Activated T-helper 1 cell treated with anti-CD3 and anti-CD28 coated beads, Interleukin-12 subunit alpha, Interleukin-12 subunit beta, Interleukin-2, Interleukin-4 antibody, amounts not matched to agents 30 ng/mL and 10 ng/mL and 1 ng/mL, durations not matched to agents 14 hours and 24 hours and 36 hours (primary cell): Measurements from ENCODE around the gene ACYP1. TPM values are rescaled to one million over a fixed set of nuclear protein-coding genes. Genes with fewer than 3 reads are reported as not detected.
A peak's percentile ranks its signal among the peaks of the same experiment; 100 is the strongest.

Source experiments
- DNase-seq: peaks from one replicate; pipeline ENCODE4 v3.0.0; 2021; ENCODE audit warnings: low spot score
- H3K27ac Mint-ChIP-seq: one replicate; pipeline ENCODE4 v1.8.0; 2021; ENCODE audit warnings: mild to moderate bottlenecking, mixed read lengths
- H3K27me3 Mint-ChIP-seq: one replicate; pipeline ENCODE4 v1.8.0; 2022; ENCODE audit warnings: mild to moderate bottlenecking, moderate library complexity, mixed read lengths; ENCODE audit not compliant: insufficient read depth
- H3K36me3 Mint-ChIP-seq: one replicate; pipeline ENCODE4 v1.8.0; 2021; ENCODE audit warnings: low read depth, mixed read lengths
- H3K4me1 Mint-ChIP-seq: one replicate; pipeline ENCODE4 v1.8.0; 2021; ENCODE audit warnings: low read depth, mixed read lengths
- H3K4me3 Mint-ChIP-seq: one replicate; pipeline ENCODE4 v1.8.0; 2021; ENCODE audit warnings: mild to moderate bottlenecking, moderate library complexity, mixed read lengths
- H3K9me3 Mint-ChIP-seq: one replicate; pipeline ENCODE4 v1.8.0; 2021; ENCODE audit warnings: mixed read lengths
- intact Hi-C: fragments of 100-400 bp; cut with micrococcal nuclease; formaldehyde crosslinking; loops from one replicate; pipeline ENCODE4 v1.15.1; 2024
- total RNA-seq: library from RNA; stranded (reverse); gene quantifications from 2 replicates; pipeline ENCODE4 v1.2.3, GENCODE V29; 2022

The ACYP1 gene
- total RNA-seq, 1 donor from 2014 or later: 37.9 TPM

DNA sequence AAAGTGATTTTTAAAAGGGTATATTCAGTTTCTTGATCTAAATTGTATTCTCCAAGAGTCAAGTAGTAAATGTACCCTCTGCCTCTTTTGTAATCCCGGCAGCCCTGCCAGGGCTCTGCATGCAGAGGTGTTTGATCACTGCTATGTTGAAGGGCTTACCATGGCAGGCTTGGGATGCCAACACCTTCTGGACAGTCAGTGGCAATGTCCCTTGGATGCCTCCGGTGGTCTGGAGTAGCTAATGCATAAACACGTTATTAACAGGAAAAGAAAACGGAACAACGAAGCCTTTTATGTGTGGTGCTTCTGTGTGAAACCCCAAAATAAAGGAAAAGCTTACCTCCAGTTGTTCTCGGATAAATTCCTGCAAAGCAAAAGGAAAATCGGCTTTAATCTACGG is 41.2 kb downstream of the ACYP1 start:
- intact Hi-C loops: no loop called here
- Mint-ChIP-seq H3K4me1 (no peaks in the 10 kb centered on the region), H3K4me3 (no peak overlapping the region), H3K27me3 (no peaks in the 10 kb centered on the region), H3K27ac (no peak overlapping the region), H3K9me3 (no peaks in the 10 kb centered on the region), H3K36me3 (peaks cover 21% of the 10 kb centered on the region)
- DNase-seq: no peak

DNA sequence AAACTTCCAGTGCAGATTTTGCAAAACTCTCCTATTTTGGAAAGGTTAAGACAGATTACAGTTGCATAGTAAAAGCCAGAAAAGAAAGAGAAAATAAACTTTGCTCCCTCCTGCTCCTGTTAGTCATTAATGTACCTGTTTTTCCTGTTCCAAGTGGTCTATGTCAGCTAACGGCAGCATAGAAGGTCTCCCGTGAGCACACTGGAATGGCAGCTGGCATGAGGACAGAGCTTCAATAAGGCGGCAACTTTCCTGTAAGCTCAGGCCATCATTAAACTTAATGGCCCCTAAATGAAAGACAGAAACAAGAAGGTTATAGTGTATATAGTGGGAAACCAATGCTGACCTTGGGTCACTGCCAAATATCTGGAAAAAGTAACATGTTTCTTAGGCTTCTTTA is 45.1 kb downstream of the ACYP1 start:
- H3K36me3 Mint-ChIP-seq: peaks cover 37% of the 10 kb centered on the region
- no peaks in the 10 kb centered on the region for H3K27me3 Mint-ChIP-seq
- H3K27ac Mint-ChIP-seq: no peak overlapping the region
- no peak for DNase-seq
- H3K4me1 Mint-ChIP-seq: no peaks in the 10 kb centered on the region
- no peak overlapping the region for H3K4me3 Mint-ChIP-seq
- H3K9me3 Mint-ChIP-seq: no peaks in the 10 kb centered on the region
- intact Hi-C loops: no loop called here

DNA sequence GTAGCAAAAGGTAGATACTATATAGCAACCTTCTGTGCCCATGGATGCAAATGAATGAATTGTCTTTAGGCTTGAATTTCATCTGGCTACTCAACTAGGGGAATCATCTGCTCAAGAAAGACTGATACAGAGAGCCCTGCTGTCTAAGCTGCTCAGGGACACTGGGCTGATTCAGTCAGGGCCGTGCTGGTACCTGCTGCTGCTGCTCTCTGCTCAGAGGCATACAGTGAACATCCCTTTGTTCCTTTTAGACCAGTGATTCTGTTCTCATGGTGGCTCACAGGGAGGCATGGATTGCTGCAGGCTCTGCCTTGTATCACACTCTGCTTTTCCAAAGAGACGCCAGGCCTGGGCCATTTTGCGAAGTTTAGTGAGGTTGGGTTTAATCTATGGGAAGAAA is 47.0 kb downstream of the ACYP1 start:
- peaks cover 39% of the 10 kb centered on the region for H3K36me3 Mint-ChIP-seq
- H3K9me3 Mint-ChIP-seq: no peaks in the 10 kb centered on the region
- intact Hi-C loops: no loop called here
- DNase-seq: no peak
- peak overlapping the region; percentile 43 for H3K27ac Mint-ChIP-seq
- no peak overlapping the region for H3K4me3 Mint-ChIP-seq
- peaks cover 3% of the 10 kb centered on the region for H3K4me1 Mint-ChIP-seq
- H3K27me3 Mint-ChIP-seq: no peaks in the 10 kb centered on the region

DNA sequence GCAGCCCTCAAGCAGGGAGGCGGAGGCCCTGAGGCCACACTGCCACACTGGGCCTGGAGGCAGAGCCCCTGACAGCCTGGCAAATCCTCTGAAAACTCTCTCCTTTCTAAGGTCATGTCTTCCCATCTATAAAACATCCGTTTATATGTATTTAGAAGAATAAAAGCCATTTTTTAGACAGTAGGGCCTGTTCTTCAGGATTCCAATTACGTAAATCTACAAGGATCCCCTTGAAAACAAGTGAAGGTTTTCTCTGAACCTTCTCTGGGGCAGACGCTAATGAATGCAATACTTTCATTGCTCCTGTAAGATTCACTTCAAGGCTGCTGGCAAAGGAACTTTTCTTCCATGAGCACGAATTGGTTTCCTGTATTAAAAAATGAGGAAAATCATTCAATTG is 48.3 kb downstream of the ACYP1 start:
- intact Hi-C loops: no loop called here
- no peak for DNase-seq
- Mint-ChIP-seq H3K27me3 (no peaks in the 10 kb centered on the region), H3K4me1 (peaks cover 12% of the 10 kb centered on the region), H3K4me3 (no peak overlapping the region), H3K9me3 (no peaks in the 10 kb centered on the region), H3K27ac (no peak overlapping the region), H3K36me3 (peaks cover 40% of the 10 kb centered on the region)

DNA sequence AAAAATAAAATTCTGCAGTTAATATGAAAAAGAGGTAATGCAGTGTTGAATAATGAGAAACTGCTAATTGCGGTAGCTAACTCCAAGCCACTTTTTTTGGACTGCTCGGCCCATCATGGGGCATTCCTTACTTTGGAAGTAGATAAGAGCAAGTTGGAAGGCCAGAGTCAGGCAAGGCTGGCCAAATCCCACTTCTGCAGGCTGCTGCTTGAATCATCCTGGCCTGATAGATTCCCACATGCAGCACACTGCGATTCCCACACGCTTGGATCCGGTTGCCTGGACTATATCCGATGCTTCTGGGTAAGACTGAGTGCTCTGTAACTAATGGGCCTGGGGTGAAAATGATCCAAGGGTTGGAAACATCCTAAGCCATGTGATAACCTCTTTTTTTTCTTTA is 50.5 kb downstream of the ACYP1 start:
- Mint-ChIP-seq H3K27ac (no peak overlapping the region), H3K4me3 (no peak overlapping the region), H3K36me3 (peaks cover 49% of the 10 kb centered on the region), H3K4me1 (peaks cover 16% of the 10 kb centered on the region), H3K9me3 (no peaks in the 10 kb centered on the region), H3K27me3 (no peaks in the 10 kb centered on the region)
- DNase-seq: no peak
- intact Hi-C loops: no loop called here

DNA sequence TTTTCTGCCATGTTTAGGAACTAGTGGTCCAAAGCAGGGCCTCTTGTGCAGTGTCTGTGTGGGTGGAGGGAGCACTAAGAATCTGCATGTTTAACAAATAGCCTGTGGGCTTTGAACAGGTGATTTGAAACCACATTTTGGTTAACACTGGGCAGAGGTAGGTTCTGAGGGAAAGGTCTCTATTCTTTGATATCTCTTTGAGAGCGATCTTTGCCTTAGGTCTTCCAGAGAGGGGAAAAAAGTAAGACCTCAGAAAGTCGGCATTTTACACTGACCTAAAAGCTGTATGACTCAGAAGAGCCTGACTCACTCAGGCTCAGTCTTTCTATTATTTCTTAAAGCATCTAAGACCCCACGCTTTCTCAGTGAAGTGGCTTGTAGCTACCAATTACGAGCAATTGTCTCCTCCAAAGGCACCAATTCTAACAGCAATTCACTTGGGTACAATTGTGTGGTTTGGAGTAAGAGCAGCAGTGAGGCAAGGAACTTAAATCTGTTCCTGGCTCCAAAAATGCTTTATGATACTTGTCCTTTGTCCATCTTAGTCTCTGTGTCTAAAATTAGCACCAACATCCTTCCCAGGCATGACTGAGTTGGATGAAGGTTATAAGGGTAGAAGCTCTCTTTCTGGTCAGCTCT is 52.3 kb downstream of the ACYP1 start:
- no peaks in the 10 kb centered on the region for H3K27me3 Mint-ChIP-seq
- peaks cover 60% of the 10 kb centered on the region for H3K36me3 Mint-ChIP-seq
- H3K9me3 Mint-ChIP-seq: no peaks in the 10 kb centered on the region
- H3K4me3 Mint-ChIP-seq: no peak overlapping the region
- intact Hi-C loops: loop anchor here (1.0 kb wide), 1 partner anchor 9 kb away; the partner anchor contains the start of gene EIF2B2
- no peak for DNase-seq
- peaks cover 34% of the 10 kb centered on the region for H3K4me1 Mint-ChIP-seq
- peak overlapping the region; percentile 61 for H3K27ac Mint-ChIP-seq

DNA sequence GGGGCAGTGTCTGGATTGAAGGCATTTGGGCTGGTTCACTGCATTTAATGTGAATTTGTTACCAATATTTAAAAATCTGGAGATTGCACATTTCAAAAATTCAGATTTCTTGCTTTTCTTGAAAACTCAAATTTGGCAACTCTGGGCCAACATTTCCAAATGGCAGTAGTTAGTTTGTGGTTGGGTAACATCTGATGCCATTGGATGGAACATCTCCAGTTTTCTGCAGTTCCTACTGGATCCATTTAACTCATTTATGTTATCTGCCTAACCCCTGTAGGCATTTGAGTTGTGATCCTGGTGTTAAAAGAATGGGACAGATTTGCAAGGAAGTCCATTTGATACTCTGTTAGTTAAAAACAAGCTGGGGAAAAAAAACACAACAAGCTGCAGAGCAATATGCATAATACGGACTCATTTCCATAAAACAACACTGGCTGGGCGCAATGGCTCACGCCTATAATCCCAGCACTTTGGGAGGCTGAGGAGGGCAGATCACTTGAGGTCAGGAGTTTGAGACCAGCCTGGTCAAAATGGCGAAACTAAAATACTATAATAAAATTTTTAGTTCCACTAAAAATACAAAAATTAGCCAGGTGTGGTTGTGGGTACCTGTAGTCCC is 53.2 kb downstream of the ACYP1 start:
- Mint-ChIP-seq H3K36me3 (peaks cover 66% of the 10 kb centered on the region), H3K4me3 (no peak overlapping the region), H3K9me3 (no peaks in the 10 kb centered on the region), H3K27ac (peak overlapping the region; percentile 34), H3K27me3 (no peaks in the 10 kb centered on the region), H3K4me1 (peaks cover 41% of the 10 kb centered on the region)
- DNase-seq: no peak
- intact Hi-C loops: loop anchor here (1.0 kb wide), 1 partner anchor 8 kb away; the partner anchor contains the start of gene EIF2B2

DNA sequence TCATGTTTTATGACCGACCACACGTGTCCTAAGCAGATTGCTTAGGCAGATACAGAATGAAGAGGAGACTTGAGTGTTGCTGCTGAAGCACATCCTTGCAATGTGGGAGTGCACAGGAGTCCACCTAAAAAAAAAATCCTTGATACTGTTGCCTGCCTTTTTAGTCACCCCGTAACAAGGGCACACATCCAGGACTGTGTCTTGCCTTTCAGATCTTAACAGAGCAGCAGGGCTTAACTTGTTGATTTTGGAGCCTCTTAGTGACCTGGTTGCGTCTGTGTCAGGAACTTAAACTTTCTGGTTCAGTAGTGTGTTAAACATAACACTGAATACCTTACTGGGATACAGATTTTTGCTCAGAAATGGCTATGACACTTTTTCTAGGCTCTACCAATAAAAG is 54.6 kb downstream of the ACYP1 start:
- Mint-ChIP-seq H3K27ac (no peak overlapping the region), H3K36me3 (peaks cover 69% of the 10 kb centered on the region), H3K27me3 (no peaks in the 10 kb centered on the region), H3K9me3 (no peaks in the 10 kb centered on the region), H3K4me3 (no peak overlapping the region), H3K4me1 (peaks cover 55% of the 10 kb centered on the region)
- intact Hi-C loops: no loop called here
- no peak for DNase-seq

DNA sequence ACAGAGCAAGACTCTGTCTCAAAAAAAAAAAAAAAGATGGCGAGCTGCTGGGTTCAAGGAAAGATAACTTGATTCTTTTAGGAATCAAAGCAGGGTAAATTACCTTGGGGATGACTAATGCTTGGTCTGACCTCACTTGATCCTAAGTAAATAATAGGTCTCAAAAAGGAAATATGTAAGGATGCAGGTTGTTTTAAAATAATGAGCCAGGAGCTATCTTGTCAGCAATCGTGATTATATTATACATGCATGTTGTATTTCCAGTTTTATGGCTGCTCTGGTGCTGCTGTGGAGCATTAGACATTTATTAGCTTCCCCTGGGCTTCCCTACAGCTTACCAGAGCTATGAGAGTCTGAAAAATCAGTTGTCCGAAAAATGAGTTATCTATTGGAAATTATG is 58.5 kb downstream of the ACYP1 start:
- H3K27ac Mint-ChIP-seq: no peak overlapping the region
- peaks cover 65% of the 10 kb centered on the region for H3K36me3 Mint-ChIP-seq
- H3K4me1 Mint-ChIP-seq: peaks cover 65% of the 10 kb centered on the region

DNA sequence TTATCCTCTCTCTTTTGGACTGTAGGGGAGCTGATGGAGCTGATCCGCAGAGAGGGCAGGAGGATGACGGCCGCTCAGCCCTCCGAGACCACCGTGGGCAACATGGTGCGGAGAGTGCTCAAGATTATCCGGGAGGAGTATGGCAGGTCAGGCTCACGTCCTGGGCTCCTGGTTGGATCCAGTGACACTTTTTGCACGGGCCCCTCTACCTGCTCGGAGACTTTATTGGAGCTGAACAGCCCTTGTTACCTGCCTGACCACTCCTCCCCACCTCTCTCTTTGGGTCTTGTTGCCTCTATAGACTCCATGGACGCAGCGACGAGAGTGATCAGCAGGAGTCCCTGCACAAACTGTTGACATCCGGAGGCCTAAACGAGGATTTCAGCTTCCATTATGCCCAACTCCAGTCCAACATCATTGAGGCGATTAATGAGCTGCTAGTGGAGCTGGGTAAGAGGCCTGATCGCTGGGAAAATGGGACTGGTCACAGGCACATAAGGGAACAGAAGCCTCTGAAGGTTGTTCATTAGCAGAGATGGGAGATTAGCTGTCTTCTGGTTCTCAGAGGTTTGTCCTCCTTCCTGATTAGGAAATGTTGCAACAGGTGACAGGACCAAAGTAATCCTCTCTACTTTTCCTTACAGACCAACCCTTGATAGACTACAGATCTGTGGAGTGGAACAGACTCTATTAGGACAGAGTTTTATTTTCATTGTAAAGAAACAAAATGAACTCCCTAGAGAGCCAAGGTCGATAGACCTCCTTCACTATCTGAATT is 60.4 kb downstream of the ACYP1 start:
- intact Hi-C loops: loop anchor here (2.0 to 5.0 kb wide), 6 partner anchors 57 to 984 kb away; partner anchors contain the start of gene IFT43
- peak overlapping the region; percentile 92 for H3K27ac Mint-ChIP-seq
- H3K4me1 Mint-ChIP-seq: peaks cover 62% of the 10 kb centered on the region
- H3K36me3 Mint-ChIP-seq: peaks cover 53% of the 10 kb centered on the region
- peak overlapping the region; percentile 98 for H3K4me3 Mint-ChIP-seq
- peaks cover 4% of the 10 kb centered on the region for H3K9me3 Mint-ChIP-seq
- peaks cover 10% of the 10 kb centered on the region for H3K27me3 Mint-ChIP-seq
- DNase-seq: no peak

More for the DNA sequence above, 58.5 kb downstream of the ACYP1 start:
- peaks cover 4% of the 10 kb centered on the region for H3K9me3 Mint-ChIP-seq
- DNase-seq: no peak
- intact Hi-C loops: no loop called here
- no peak overlapping the region for H3K4me3 Mint-ChIP-seq
- peaks cover 3% of the 10 kb centered on the region for H3K27me3 Mint-ChIP-seq

Other genes with a start within 250 kb of the ACYP1 start
- gene PROX2, start 187.9 kb downstream of the ACYP1 start, total RNA-seq: not detected in 2 replicates
- gene DLST, start 182.1 kb downstream of the ACYP1 start, total RNA-seq: 98.9 and 107 TPM in 2 replicates
- gene RPS6KL1, start 140.8 kb downstream of the ACYP1 start, total RNA-seq: 10.8 and 11.6 TPM in 2 replicates
- gene PGF, start 108.4 kb downstream of the ACYP1 start, total RNA-seq: 0.22 and 0.41 TPM in 2 replicates
- gene EIF2B2, start 61.1 kb downstream of the ACYP1 start, total RNA-seq: 52.8 and 54.3 TPM in 2 replicates
- 24.3 and 28.3 TPM in 2 replicates for gene MLH3, start 12.6 kb downstream of the ACYP1 start, total RNA-seq
- gene ZC2HC1C, start 5.6 kb upstream of the ACYP1 start, total RNA-seq: 0.71 and 0.80 TPM in 2 replicates
- gene NEK9, start 63.0 kb upstream of the ACYP1 start, total RNA-seq: 76.8 and 77.0 TPM in 2 replicates
- gene TMED10, start 112.6 kb upstream of the ACYP1 start, total RNA-seq: 195 and 204 TPM in 2 replicates
- gene FOS, start 214.8 kb upstream of the ACYP1 start, total RNA-seq: 40.9 and 41.9 TPM in 2 replicates